Activated CD4-positive, alpha-beta T cell treated with anti-CD3 and anti-CD28 coated beads for 1 hour (primary cell): ENCODE results near the gene TFPT.
"Not testable (repeated sequence)": the region's sequence is repeated elsewhere in the genome, so short reads cannot be mapped to it uniquely, and the experiment has no call there.

Experiments
- DNase-seq: peaks from one replicate; pipeline ENCODE4 v3.0.0-alpha.2; 2020

The TFPT gene

DNA sequence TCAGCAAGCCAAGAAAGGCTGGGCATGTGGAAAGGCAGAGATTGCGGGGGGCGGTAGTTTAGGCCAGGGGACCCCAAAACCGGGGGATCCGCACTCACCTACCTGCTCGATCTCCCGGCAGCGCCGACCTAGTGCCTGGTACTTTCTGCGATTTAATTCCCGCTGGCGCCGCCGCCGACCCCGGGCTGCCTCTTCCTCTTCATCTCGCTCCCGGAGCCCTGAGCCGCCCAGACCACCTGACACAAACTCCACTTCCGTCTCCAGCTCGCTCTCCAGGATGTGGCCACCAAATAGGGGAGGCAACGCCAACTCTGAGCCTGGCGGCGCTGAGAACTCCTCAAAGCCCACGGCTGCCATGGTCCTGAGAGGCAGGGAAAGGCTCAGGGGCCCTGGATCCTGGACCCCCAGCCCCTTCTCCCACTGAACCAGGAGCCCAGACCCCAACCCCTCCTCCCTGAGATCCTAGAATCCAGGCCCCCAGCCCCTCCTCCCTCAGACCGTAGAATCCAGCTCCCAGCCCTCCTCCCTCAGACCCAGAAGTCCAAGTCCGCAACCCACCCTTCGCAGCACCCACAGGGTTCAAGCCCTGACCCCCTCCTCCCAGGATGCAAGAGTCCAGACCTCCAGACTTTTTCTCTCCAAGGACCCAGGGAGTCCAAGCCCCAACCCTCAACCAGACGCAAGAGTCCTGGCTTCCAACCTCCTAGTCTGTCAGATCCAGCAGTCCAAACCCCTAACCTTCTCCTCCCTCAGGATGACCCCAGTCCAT lies 933 bp downstream of the TFPT start:
- no peak for DNase-seq

- DNase-seq: no peak
These were observed 5.8 kb downstream of the TFPT start for GRCh38 chr19:54109651-54110050.

GRCh38 chr19:54108496-54108895 lies 7.0 kb downstream of the TFPT start:
- no peak for DNase-seq

- no peak for DNase-seq
These were observed 7.5 kb downstream of the TFPT start for GRCh38 chr19:54107876-54108490.

GRCh38 chr19:54106716-54107115 lies 8.7 kb downstream of the TFPT start:
- DNase-seq: no peak

GRCh38 chr19:54105796-54106195 lies 9.7 kb downstream of the TFPT start:
- no peak for DNase-seq

- no peak for DNase-seq
These were observed 10.3 kb downstream of the TFPT start for GRCh38 chr19:54104998-54105715.

DNA sequence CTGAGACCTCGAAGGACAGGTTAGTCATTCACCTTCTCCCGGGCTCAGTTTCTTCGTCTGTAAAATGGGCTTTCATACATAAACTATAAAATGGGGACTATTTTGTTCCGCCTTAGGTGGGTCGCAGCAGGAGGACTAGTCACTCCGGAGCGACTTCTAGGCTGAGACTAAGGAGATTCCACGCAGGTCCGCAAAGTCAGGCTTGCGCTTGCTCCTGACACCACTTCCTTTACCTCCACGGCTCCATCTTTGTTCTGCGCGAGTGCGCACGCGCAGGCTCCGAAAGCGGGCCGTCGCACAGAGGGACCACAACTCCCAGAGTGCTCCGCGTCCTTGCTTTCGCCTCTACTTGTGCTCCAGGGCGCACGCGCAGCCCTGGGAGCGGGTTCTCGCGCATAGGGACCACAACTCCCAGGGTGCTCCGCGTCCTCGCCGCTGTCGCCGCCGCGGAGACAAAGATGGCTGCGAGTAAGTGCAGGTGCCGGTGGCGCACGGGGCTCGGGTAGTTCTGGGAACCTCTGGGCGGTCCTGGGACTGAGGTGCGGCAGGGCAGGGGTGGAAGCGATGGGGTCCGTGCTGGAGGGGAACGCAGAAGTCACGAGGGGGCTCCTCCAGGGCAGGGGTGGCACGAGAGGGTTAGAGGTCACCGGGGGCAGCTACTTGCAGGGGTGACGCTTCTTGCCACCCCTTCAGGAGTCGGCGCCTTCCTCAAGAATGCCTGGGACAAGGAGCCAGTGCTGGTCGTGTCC lies 12.9 kb downstream of the TFPT start, which contains the start of gene NDUFA3:
TSS of gene NDUFA3 (plus strand) at position 435 of the 749 bp plus-strand sequence. CDS start at position 459, 24 bp downstream.
- peak; percentile 97 for DNase-seq

DNA sequence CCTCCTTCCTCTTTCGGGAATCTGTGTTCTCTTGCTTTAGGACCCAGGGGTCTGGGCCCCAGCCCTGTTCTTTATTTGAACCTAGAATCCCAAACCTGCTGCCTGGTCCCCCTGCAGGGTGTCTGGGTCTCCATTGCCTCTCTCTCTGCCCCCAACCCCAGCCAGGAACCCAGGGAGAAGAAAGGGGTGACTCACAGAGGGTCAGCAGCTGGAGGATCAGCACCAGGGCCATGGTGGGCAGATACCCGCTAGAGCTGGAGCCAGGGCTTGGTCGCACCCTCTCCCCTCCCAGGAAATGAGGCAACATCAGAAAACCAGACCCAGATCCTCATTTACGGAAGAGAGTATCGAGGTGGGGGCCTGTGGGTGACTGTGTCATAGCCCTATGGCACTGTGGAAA lies 14.9 kb downstream of the TFPT start, which contains the start of gene OSCAR:
TSS of gene OSCAR (minus strand) at position 243 of the 400 bp plus-strand sequence. CDS start at position 232, 11 bp downstream.
- DNase-seq: no peak

- DNase-seq: not testable (repeated sequence)
These were observed 15.6 kb downstream of the TFPT start for GRCh38 chr19:54099903-54100255.

DNA sequence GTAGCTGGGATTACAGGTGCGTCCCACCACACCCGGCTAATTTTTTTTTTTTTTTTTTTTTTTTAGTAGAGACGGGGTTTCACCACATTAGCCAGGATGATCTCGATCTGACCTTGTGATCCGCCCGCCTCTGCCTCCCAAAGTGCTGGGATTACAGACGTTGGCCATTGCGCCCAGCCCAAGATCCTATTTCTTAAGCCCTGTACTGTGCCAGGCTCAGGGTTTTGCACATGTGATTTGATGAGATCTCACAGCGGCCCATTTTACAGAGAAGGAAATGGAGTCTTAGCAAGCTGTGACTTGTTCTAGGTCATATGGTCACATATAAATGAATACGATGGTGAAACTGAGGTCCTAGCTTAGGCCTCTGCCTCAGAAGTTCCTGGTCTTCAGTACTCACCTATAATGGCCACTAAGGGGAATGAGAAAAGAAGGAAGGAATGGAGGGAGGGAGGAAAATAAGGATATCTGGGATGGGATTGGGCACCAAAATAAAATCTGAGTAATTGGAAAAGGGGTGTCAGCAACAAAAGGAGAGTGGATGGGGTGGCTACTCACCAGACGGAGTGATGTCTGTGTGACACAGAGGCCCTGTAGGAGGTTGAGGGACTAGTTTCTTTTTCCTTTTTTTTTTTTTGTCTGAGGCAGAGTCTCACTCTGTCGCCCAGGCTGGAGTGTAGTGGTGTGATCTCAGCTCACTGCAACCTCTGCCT lies 16.1 kb downstream of the TFPT start:
- no peak for DNase-seq

GRCh38 chr19:54096617-54097106 lies 18.8 kb downstream of the TFPT start:
- DNase-seq: no peak

DNA sequence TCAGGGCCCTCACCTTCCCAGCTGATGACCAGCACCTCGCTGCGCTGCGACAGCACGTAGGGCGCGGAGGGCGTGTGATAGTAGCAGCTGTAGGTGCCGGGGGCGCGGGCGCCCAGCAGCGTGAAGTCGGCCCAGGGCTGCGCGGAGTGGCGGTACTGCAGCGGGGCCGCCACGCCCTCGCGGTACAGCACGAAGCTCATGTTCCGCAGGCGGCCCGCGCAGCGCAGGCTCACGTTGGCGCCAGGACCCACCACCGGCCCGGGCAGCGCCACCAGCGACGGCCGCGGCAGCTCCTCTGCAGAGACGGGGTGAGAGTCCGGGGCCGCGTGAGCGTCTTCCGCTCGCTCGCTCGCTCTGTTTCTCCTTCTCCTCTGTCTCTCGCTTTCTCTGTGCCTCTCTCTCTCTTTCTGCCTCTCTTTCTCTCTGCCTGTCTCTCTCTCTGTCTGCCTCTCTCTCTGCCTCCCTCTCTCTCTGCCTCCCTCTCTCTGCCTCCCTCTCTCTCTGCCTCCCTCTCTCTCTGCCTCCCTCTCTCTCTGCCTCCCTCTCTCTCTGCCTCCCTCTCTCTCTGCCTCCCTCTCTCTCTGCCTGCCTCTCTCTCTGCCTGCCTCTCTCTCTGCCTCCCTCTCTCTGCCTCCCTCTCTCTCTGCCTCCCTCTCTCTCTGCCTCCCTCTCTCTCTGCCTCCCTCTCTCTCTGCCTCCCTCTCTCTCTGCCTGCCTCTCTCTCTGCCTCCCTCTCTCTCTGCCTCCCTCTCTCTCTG lies 19.4 kb downstream of the TFPT start:
- DNase-seq: peak; percentile 28

- DNase-seq: no peak
These were observed 20.2 kb downstream of the TFPT start for GRCh38 chr19:54095136-54095858.

DNA sequence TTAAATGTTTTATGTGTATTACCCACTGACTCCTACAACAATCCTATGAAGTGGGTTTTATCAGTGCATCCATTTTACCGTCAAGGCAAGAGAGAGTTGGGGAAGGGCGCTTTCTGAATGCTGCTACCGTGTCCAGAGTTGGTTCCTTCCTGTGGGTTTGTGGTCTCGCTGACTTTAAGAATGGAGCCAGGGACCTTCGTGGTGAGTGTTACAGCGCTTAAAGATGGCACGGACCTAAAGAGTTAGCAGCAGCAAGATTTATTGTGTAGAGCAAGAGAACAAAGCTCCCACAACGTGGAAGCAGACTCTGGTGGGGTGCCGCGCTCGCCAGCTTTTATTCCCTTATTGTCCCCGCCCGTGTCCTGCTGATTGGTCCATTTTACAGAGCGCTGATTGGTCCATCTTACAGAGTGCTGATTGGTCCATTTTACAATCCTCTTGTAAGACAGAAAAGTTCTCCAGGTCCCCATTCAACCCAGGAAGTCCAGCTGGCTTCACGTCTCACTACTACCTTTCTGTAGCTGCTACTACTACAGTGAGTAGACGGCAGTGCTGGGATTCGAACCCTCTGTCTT lies 20.9 kb downstream of the TFPT start:
- no peak for DNase-seq

GRCh38 chr19:54084410-54084809 lies 31.0 kb downstream of the TFPT start:
- DNase-seq: no peak

DNA sequence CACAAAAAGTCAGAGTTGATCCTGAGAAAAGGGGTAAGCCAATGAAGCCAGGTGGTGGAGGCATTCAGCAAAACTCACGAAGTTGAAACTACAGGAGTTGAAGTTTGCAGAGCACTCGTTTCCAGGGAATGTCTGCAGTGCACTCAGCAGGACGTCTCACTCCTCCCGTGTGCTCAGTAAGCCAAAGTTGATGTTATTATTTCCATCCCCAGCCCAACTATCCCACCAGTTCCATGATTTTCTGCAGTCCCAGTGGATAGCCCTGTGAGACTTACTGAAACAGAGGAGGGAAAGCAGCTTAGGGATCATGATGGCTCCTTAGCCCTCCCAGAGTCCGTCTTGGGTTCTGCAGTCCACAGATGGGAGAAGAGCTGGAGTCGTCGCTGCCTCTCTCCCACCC lies 34.4 kb downstream of the TFPT start, which contains the start of gene TARM1:
TSS of gene TARM1 (minus strand) at position 334 of the 400 bp plus-strand sequence. CDS start at position 309, 25 bp downstream.
- DNase-seq: no peak

- DNase-seq: no peak
These were observed 38.1 kb downstream of the TFPT start for GRCh38 chr19:54077334-54077733.

DNA sequence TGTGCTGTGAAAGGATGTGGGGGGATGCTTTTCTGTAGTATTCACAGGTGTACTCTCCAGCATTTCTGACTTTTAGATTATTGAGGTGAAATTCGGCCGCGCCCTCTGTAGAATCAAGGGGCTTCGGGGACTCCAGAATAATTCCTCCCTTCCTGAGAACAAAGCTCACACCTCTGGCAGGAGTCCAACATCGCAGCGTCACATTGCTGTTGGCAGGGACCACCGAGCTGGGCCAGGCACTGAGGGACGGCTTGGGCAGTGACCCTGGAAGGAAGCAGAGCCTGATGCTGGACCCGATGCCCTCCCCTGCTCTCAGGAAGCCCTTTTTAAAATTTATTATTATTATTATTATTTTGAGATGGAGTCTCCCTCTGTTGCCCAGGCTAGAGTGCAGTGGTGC lies 40.6 kb downstream of the TFPT start:
- no peak for DNase-seq

DNA sequence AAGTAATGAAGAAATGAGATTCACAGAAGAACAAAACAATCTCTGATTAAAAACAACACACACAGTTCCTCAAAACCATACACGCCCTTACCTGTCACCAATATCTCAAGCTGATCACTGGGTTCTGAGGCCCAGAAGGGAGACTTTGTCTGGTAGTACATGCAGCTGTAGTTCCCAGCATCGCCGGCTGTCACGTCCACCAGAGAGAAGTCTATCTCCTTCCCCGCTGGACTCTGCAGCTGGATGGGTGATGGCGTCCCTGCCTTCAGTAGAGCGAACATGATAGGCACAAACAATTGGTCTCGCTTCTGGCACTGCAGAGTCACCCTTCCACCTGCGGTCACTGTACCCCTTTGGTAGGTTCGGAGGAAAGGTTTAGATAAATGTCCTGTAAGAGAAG lies 41.6 kb downstream of the TFPT start:
- DNase-seq: no peak
